GM23338 (cell line): ENCODE data around the gene RNLS. TPM values are rescaled to one million over a fixed set of nuclear protein-coding genes. Genes with fewer than 3 reads are reported as not detected.

Source experiments
- ATAC-seq: fragments of 200-7000 bp; cut with Tn5 transposase; 3 replicates; pipeline ENCODE4 v1.9.1; 2020
- DNase-seq: peaks from one replicate; pipeline ENCODE4 v3.0.0-alpha.2; 2015; ENCODE audit warnings: low spot score
- H2AFZ ChIP-seq: fragments of 200-600 bp; sonication (generic); 2 replicates; pipeline ENCODE4 v1.8.0; 2016; ENCODE audit warnings: antibody characterized with exemption, mild to moderate bottlenecking, moderate library complexity
- H3F3A ChIP-seq: fragments of 200-600 bp; sonication (generic); replicated peaks from 2 replicates; pipeline ENCODE4 v1.8.0; 2017; ENCODE audit warnings: antibody characterized with exemption, mixed run types, low read depth
- H3K27ac ChIP-seq: fragments of 200-600 bp; sonication (generic); 2 replicates; pipeline ENCODE4 v1.6.1; 2016; ENCODE audit warnings: low read depth
- H3K27me3 ChIP-seq: fragments of 200-600 bp; sonication (generic); 2 replicates; pipeline ENCODE4 v1.8.0; 2016; ENCODE audit warnings: mild to moderate bottlenecking, mixed run types, moderate library complexity; ENCODE audit not compliant: insufficient read depth
- H3K36me3 ChIP-seq: fragments of 200-600 bp; sonication (generic); 2 replicates; pipeline ENCODE4 v1.8.0; 2016; ENCODE audit warnings: mild to moderate bottlenecking; ENCODE audit not compliant: insufficient read depth
- H3K4me1 ChIP-seq: fragments of 200-600 bp; sonication (generic); 2 replicates; pipeline ENCODE4 v1.8.0; 2016; ENCODE audit warnings: mild to moderate bottlenecking, moderate library complexity; ENCODE audit not compliant: insufficient read depth
- H3K4me2 ChIP-seq: fragments of 200-600 bp; sonication (generic); 2 replicates; pipeline ENCODE4 v1.7.1; 2017; ENCODE audit warnings: mixed run types
- H3K4me3 ChIP-seq: fragments of 200-600 bp; sonication (generic); 2 replicates; pipeline ENCODE4 v1.6.1; 2016; ENCODE audit warnings: mixed run types
- H3K79me2 ChIP-seq: fragments of 200-600 bp; sonication (generic); replicated peaks from 2 replicates; pipeline ENCODE4 v1.8.0; 2017; ENCODE audit warnings: mild to moderate bottlenecking; ENCODE audit not compliant: insufficient read depth
- H3K9me2 ChIP-seq: fragments of 200-600 bp; sonication (generic); 2 replicates; pipeline ENCODE4 v1.8.0; 2017; ENCODE audit not compliant: insufficient read depth
- H4K20me1 ChIP-seq: fragments of 200-600 bp; sonication (generic); replicated peaks from 2 replicates; pipeline ENCODE4 v1.8.0; 2017; ENCODE audit warnings: mild to moderate bottlenecking; ENCODE audit not compliant: insufficient read depth
- H3K27ac Mint-ChIP-seq: 2 replicates; pipeline ENCODE4 v1.8.0; 2020; ENCODE audit warnings: inconsistent platforms, mild to moderate bottlenecking, moderate library complexity, mixed read lengths
- H3K27me3 Mint-ChIP-seq: 3 replicates; pipeline ENCODE4 v1.8.0; 2022; ENCODE audit warnings: low read depth, mild to moderate bottlenecking, moderate library complexity, mixed read lengths, inconsistent platforms; ENCODE audit not compliant: insufficient read depth, poor library complexity
- H3K36me3 Mint-ChIP-seq: 3 replicates; pipeline ENCODE4 v1.8.0; 2021; ENCODE audit warnings: low read depth, mild to moderate bottlenecking, inconsistent platforms, moderate library complexity, mixed read lengths
- H3K4me1 Mint-ChIP-seq: 3 replicates; pipeline ENCODE4 v1.8.0; 2020; ENCODE audit warnings: mild to moderate bottlenecking, inconsistent platforms, mixed read lengths
- H3K4me3 Mint-ChIP-seq: 3 replicates; pipeline ENCODE4 v1.8.0; 2021; ENCODE audit warnings: moderate library complexity, mild to moderate bottlenecking, inconsistent platforms, mixed read lengths
- H3K9me3 Mint-ChIP-seq: 3 replicates; pipeline ENCODE4 v1.8.0; 2020; ENCODE audit warnings: moderate library complexity, mild to moderate bottlenecking, inconsistent platforms, mixed read lengths
- EZH2phosphoT487 ChIP-seq: fragments of 200-600 bp; sonication (generic); IDR thresholded peaks from one replicate; pipeline ENCODE4 v1.8.1; 2018; ENCODE audit warnings: antibody characterized with exemption; ENCODE audit not compliant: unreplicated experiment
- JUNB ChIP-seq: IDR thresholded peaks from one replicate; pipeline ENCODE4 v1.6.1; 2016; ENCODE audit warnings: antibody characterized with exemption; ENCODE audit not compliant: unreplicated experiment
- STAT1 ChIP-seq: IDR thresholded peaks from one replicate; pipeline ENCODE4 v1.6.1; 2016; ENCODE audit warnings: antibody characterized with exemption; ENCODE audit not compliant: unreplicated experiment
- ZNF114 ChIP-seq: fragments of 250-450 bp; sonication (Bioruptor Pico); IDR thresholded peaks from 2 replicates; pipeline ENCODE4 v1.5.0; 2020; ENCODE audit warnings: mild to moderate bottlenecking, moderate library complexity
- polyA plus RNA-seq: library from polyadenylated mRNA; unstranded; fragments of >200 nt; fragmentation: Nextera tagmentation; extraction: Ambion mirVana; gene quantifications from 2 replicates; pipeline ENCODE4 v1.2.1, GENCODE V29; 2016
- total RNA-seq: library from RNA; depleted of rRNA; stranded (reverse); fragments of >200 nt; shearing (Covaris generic); gene quantifications from 2 replicates; pipeline ENCODE4 v1.2.3, GENCODE V29; 2014
- TF ChIP-seq, protein P1 (sequence below): fragments of 250-450 bp; sonication (Bioruptor Pico); IDR thresholded peaks from 2 replicates; pipeline ENCODE4 v1.5.0; 2020; ENCODE audit warnings: mild to moderate bottlenecking, moderate library complexity
- TF ChIP-seq, protein P2 (sequence below): IDR thresholded peaks from 2 replicates; pipeline ENCODE4 v1.6.1; 2016; ENCODE audit warnings: antibody characterized with exemption

The RNLS gene
- total and polyA plus RNA-seq, 2 experiments from 2014 or later: 8.8 to 15.2 TPM

- TF ChIP-seq, protein P1, sequence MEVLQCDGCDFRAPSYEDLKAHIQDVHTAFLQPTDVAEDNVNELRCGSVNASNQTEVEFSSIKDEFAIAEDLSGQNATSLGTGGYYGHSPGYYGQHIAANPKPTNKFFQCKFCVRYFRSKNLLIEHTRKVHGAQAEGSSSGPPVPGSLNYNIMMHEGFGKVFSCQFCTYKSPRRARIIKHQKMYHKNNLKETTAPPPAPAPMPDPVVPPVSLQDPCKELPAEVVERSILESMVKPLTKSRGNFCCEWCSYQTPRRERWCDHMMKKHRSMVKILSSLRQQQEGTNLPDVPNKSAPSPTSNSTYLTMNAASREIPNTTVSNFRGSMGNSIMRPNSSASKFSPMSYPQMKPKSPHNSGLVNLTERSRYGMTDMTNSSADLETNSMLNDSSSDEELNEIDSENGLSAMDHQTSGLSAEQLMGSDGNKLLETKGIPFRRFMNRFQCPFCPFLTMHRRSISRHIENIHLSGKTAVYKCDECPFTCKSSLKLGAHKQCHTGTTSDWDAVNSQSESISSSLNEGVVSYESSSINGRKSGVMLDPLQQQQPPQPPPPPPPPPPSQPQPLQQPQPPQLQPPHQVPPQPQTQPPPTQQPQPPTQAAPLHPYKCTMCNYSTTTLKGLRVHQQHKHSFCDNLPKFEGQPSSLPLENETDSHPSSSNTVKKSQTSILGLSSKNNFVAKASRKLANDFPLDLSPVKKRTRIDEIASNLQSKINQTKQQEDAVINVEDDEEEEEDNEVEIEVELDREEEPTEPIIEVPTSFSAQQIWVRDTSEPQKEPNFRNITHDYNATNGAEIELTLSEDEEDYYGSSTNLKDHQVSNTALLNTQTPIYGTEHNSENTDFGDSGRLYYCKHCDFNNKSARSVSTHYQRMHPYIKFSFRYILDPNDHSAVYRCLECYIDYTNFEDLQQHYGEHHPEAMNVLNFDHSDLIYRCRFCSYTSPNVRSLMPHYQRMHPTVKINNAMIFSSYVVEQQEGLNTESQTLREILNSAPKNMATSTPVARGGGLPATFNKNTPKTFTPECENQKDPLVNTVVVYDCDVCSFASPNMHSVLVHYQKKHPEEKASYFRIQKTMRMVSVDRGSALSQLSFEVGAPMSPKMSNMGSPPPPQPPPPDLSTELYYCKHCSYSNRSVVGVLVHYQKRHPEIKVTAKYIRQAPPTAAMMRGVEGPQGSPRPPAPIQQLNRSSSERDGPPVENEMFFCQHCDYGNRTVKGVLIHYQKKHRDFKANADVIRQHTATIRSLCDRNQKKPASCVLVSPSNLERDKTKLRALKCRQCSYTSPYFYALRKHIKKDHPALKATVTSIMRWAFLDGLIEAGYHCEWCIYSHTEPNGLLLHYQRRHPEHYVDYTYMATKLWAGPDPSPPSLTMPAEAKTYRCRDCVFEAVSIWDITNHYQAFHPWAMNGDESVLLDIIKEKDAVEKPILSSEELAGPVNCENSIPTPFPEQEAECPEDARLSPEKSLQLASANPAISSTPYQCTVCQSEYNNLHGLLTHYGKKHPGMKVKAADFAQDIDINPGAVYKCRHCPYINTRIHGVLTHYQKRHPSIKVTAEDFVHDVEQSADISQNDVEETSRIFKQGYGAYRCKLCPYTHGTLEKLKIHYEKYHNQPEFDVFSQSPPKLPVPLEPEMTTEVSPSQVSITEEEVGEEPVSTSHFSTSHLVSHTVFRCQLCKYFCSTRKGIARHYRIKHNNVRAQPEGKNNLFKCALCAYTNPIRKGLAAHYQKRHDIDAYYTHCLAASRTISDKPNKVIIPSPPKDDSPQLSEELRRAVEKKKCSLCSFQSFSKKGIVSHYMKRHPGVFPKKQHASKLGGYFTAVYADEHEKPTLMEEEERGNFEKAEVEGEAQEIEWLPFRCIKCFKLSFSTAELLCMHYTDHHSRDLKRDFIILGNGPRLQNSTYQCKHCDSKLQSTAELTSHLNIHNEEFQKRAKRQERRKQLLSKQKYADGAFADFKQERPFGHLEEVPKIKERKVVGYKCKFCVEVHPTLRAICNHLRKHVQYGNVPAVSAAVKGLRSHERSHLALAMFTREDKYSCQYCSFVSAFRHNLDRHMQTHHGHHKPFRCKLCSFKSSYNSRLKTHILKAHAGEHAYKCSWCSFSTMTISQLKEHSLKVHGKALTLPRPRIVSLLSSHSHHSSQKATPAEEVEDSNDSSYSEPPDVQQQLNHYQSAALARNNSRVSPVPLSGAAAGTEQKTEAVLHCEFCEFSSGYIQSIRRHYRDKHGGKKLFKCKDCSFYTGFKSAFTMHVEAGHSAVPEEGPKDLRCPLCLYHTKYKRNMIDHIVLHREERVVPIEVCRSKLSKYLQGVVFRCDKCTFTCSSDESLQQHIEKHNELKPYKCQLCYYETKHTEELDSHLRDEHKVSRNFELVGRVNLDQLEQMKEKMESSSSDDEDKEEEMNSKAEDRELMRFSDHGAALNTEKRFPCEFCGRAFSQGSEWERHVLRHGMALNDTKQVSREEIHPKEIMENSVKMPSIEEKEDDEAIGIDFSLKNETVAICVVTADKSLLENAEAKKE: no peak
- no peak for TF ChIP-seq EZH2phosphoT487
- no peak for TF ChIP-seq ZNF114 (CRISPR knock-in tag)
- no peak for TF ChIP-seq STAT1
- no peak for TF ChIP-seq JUNB
Measured at GRCh38 chr10:88507826-88508453, 75.2 kb downstream of the RNLS start (continued).

- H3K9me3 Mint-ChIP-seq: 0 out of 3 replicates have a peak, but pooled peaks cover 4% of the 10 kb centered on the region
- peaks cover 4% of the 10 kb centered on the region; the same call in 1 of the 3 replicates for H3K36me3 Mint-ChIP-seq
- Histone ChIP-seq H3K9me2 (no peaks in the 10 kb centered on the region), H3K36me3 (no peaks in the 10 kb centered on the region; the same call in 1 of the 2 replicates), H3K4me3 (no peak overlapping the region), H3K79me2 (no peaks in the 10 kb centered on the region), H4K20me1 (no peaks in the 10 kb centered on the region), H3K4me2 (no peak overlapping the region), H3F3A (no peaks in the 10 kb centered on the region), H3K27me3 (no peaks in the 10 kb centered on the region), H3K27ac (no peak overlapping the region), H3K4me1 (peaks cover 33% of the 10 kb centered on the region), H2AFZ (no peak overlapping the region)
- DNase-seq (no peak), ATAC-seq (no peak)
- H3K27me3 Mint-ChIP-seq: no peaks in the 10 kb centered on the region
- TF ChIP-seq, protein P2, sequence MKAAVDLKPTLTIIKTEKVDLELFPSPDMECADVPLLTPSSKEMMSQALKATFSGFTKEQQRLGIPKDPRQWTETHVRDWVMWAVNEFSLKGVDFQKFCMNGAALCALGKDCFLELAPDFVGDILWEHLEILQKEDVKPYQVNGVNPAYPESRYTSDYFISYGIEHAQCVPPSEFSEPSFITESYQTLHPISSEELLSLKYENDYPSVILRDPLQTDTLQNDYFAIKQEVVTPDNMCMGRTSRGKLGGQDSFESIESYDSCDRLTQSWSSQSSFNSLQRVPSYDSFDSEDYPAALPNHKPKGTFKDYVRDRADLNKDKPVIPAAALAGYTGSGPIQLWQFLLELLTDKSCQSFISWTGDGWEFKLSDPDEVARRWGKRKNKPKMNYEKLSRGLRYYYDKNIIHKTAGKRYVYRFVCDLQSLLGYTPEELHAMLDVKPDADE: no peak
- H3K4me1 Mint-ChIP-seq: peaks cover 35% of the 10 kb centered on the region
- no peak overlapping the region for H3K27ac Mint-ChIP-seq
- H3K4me3 Mint-ChIP-seq: no peak overlapping the region
Measured at GRCh38 chr10:88507404-88507803, 75.7 kb downstream of the RNLS start.
